GM18858 (cell line): ENCODE measurements around the gene ALDH4A1.
"Not testable (repeated sequence)": the region's sequence is repeated elsewhere in the genome, so short reads cannot be mapped to it uniquely, and the experiment has no call there.

Experiments
- ATAC-seq: cut with Tn5 transposase; IDR thresholded peaks from one replicate; pipeline ENCODE4 v1.9.1; 2021; ENCODE audit not compliant: unreplicated experiment

Gene ALDH4A1

GRCh38 chr1:18879215-18879790 is 23.1 kb downstream of the ALDH4A1 start:
- ATAC-seq, result no peak

GRCh38 chr1:18878538-18879214 is 23.7 kb downstream of the ALDH4A1 start:
- no peak for ATAC-seq

- no peak for ATAC-seq
Measured at GRCh38 chr1:18877282-18877681, 25.1 kb downstream of the ALDH4A1 start.

- no peak for ATAC-seq
Measured at GRCh38 chr1:18876210-18876609, 26.1 kb downstream of the ALDH4A1 start.

- ATAC-seq, result no peak
Measured at GRCh38 chr1:18875796-18876128, 26.6 kb downstream of the ALDH4A1 start.

GRCh38 chr1:18875107-18875795 is 27.1 kb downstream of the ALDH4A1 start:
- ATAC-seq, result no peak

GRCh38 chr1:18874600-18874999 is 27.8 kb downstream of the ALDH4A1 start:
- ATAC-seq, result no peak

- ATAC-seq, result no peak
Measured at GRCh38 chr1:18874036-18874435, 28.3 kb downstream of the ALDH4A1 start.

- no peak for ATAC-seq
Measured at GRCh38 chr1:18872071-18872611, 30.2 kb downstream of the ALDH4A1 start.

- ATAC-seq, result no peak
Measured at GRCh38 chr1:18871401-18872070, 30.8 kb downstream of the ALDH4A1 start.

- no peak for ATAC-seq
Measured at GRCh38 chr1:18870957-18871356, 31.4 kb downstream of the ALDH4A1 start.

GRCh38 chr1:18870595-18870865 is 31.8 kb downstream of the ALDH4A1 start:
- not testable (repeated sequence) for ATAC-seq

- ATAC-seq, result no peak
Measured at GRCh38 chr1:18869847-18870594, 32.3 kb downstream of the ALDH4A1 start.

GRCh38 chr1:18868801-18869424 is 33.4 kb downstream of the ALDH4A1 start:
- no peak for ATAC-seq

- ATAC-seq, result no peak
Measured at GRCh38 chr1:18868354-18868753, 34.0 kb downstream of the ALDH4A1 start.

GRCh38 chr1:18866846-18867245 is 35.5 kb downstream of the ALDH4A1 start:
- ATAC-seq, result no peak

GRCh38 chr1:18866314-18866713 is 36.0 kb downstream of the ALDH4A1 start:
- no peak for ATAC-seq

GRCh38 chr1:18865176-18865575 is 37.2 kb downstream of the ALDH4A1 start:
- ATAC-seq, result no peak

GRCh38 chr1:18861590-18861989 is 40.8 kb downstream of the ALDH4A1 start:
- ATAC-seq, result no peak

- ATAC-seq, result no peak
Measured at GRCh38 chr1:18861082-18861481, 41.3 kb downstream of the ALDH4A1 start.

GRCh38 chr1:18859560-18859959 is 42.8 kb downstream of the ALDH4A1 start, which contains the start of gene TAS1R2:
TAS1R2 (minus strand) TSS chr1:18859660; CDS start chr1:18859660, 0 bp downstream.
- no peak for ATAC-seq
